Transverse colon (tissue), 3 donors: ENCODE results near the gene FBXL2.

ENCODE experiments used
- CTCF ChIP-seq, 5 experiments: fragments of 200-600 bp in 3 of 5; fragments of 450-650 bp in 2 of 5; sonication (generic) in 3 of 5; IDR thresholded peaks; 1 replicate in 2 of 5; 2 replicates in 3 of 5; pipeline ENCODE4 v1.5.1; 2016 to 2017; ENCODE audit warnings: antibody characterized with exemption in 5 of 5, inconsistent platforms in 3 of 5, mild to moderate bottlenecking in 2 of 5, moderate library complexity in 1 of 5
- EP300 ChIP-seq: sonication (generic); formaldehyde crosslinking; IDR thresholded peaks from one replicate; pipeline ENCODE4 v1.6.1; 2017; ENCODE audit warnings: antibody characterized with exemption, low read depth
- POLR2A ChIP-seq: fragments of 450-650 bp; IDR thresholded peaks from one replicate; pipeline ENCODE4 v1.6.1; 2016; ENCODE audit warnings: antibody characterized with exemption, mild to moderate bottlenecking, moderate library complexity

DNA sequence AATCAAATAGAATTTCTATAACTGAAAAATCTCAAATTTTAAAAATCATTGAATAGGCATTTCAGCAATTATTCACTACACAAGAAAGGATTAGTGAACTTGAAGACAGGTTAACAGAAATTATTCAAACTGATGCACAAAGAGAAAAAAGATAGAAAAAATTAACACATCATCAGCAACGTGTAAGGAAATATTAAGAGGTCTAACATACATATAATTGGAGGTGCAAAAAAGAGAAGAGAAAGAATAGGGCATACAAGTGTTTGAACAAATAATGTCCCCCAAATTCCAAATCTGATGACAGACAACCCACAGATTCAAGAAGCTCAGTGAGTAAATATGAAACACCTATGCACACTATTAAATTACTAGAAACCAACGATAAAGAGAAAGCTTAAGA lies 57.1 kb downstream of the FBXL2 start:
- no peak for TF ChIP-seq CTCF (IDR thresholded peaks at IDR 0.05)
- no peak for TF ChIP-seq POLR2A
- no peak for TF ChIP-seq EP300
